ENCODE data around the gene PDLIM3.

The PDLIM3 gene

DNA sequence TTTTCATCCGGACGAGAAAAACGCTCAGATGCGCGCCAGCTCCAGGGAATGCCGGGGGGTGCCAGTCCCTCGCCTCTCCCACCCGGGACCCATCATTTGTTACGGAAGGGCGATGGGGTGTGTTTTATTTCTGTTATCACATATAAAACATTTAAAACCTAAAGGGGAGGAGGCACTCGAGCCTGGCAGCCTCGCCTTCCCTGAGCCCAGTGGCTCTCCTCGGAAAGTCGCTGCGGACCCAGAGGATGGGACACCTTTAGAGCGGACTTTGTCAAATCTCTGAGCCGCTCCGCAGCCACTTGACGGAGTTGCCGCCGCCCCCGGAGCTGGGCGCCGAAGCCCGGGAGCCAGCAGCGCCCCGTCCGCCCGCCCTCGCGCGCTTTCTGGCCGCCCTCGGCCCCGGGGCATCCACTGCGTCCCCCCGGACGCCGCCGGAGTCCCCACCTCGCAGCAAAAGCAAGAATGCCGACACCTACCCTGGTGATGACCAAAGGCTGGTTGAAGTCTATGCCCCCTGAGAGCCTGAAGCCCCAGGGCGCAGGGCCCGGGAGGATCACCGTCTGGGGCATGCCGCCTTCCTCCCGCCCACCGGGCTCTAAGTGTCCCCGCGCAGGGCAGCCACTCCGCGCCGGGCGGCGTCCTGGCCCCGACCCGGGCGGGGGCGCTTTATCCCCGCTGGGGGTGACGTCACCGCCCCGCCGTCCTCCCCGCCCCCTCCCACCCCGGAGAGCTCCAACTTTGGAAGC, at the start of gene PDLIM3:
Gene PDLIM3, minus strand, starts transcription at position 642 of the 746 bp plus-strand sequence. Its CDS starts 73 bp downstream, at position 569.
- H3K9me3 ChIP-seq (ENCODE audit: control insufficient read depth in 2 of 2, low read length in 2 of 2), result no peaks in the 10 kb centered on the region

DNA sequence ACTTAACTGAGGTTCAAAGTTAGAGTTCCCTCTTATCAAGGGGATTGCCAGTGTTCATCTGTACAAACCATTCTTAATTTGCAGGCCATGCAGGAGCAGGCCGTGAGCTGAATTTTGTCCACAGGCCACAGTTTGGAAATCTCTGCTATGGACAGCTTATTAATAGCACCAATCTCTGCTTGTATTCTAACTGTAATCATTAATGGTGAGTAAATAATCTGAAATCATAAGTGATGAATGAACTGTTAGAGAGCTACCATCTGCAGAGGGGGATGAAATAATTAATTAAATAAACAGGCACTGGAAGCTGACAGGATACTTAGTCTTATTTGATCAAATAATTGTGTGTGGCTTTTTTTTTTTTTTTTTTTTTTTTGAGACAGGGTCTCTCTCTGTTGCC, 48.5 kb upstream of the PDLIM3 start:
- no peaks in the 10 kb centered on the region for H3K9me3 ChIP-seq (ENCODE audit: control insufficient read depth in 2 of 2, low read length in 2 of 2)
- no peaks in the 10 kb centered on the region for H3K36me3 ChIP-seq (ENCODE audit: control insufficient read depth in 2 of 2, insufficient read depth in 2 of 2, low read length in 2 of 2)
- H3K9ac ChIP-seq (ENCODE audit: low read length in 2 of 2), result no peak overlapping the region
- no peak overlapping the region for H3K27ac ChIP-seq (ENCODE audit: low read length)
- H3K27me3 ChIP-seq (ENCODE audit: control insufficient read depth in 1 of 2, insufficient read depth in 2 of 2, low read length in 2 of 2), result no peaks in the 10 kb centered on the region
- H3K4me3 ChIP-seq (ENCODE audit: low read length in 2 of 2), result no peak overlapping the region
- no peaks in the 10 kb centered on the region for H3K4me1 ChIP-seq (ENCODE audit: control insufficient read depth, insufficient read depth, low read length)

More for the DNA sequence above, at the start of gene PDLIM3:
- H3K9ac ChIP-seq (ENCODE audit: low read length in 2 of 2), result peak within 1 kb of the TSS; percentile 90 to 97
- peaks cover 30% of the 10 kb centered on the region for H3K4me1 ChIP-seq (ENCODE audit: control insufficient read depth, insufficient read depth, low read length)
- H3K4me3 ChIP-seq (ENCODE audit: low read length in 2 of 2), result peak within 1 kb of the TSS; percentile 94
- no peaks in the 10 kb centered on the region for H3K27me3 ChIP-seq (ENCODE audit: control insufficient read depth in 1 of 2, insufficient read depth in 2 of 2, low read length in 2 of 2)
- peak within 1 kb of the TSS; percentile 100 for H3K27ac ChIP-seq (ENCODE audit: low read length)
- H3K36me3 ChIP-seq (ENCODE audit: control insufficient read depth in 2 of 2, insufficient read depth in 2 of 2, low read length in 2 of 2), result peaks cover 2% of the 10 kb centered on the region in 2 donors

- H3K4me1 ChIP-seq (ENCODE audit: control insufficient read depth, insufficient read depth, low read length), result no peaks in the 10 kb centered on the region
- no peaks in the 10 kb centered on the region for H3K9me3 ChIP-seq (ENCODE audit: control insufficient read depth in 2 of 2, low read length in 2 of 2)
- no peak overlapping the region for H3K9ac ChIP-seq (ENCODE audit: low read length in 2 of 2)
- H3K36me3 ChIP-seq (ENCODE audit: control insufficient read depth in 2 of 2, insufficient read depth in 2 of 2, low read length in 2 of 2), result no peaks in the 10 kb centered on the region
- no peak overlapping the region for H3K4me3 ChIP-seq (ENCODE audit: low read length in 2 of 2)
- no peak overlapping the region for H3K27ac ChIP-seq (ENCODE audit: low read length)
- H3K27me3 ChIP-seq (ENCODE audit: control insufficient read depth in 1 of 2, insufficient read depth in 2 of 2, low read length in 2 of 2), result no peaks in the 10 kb centered on the region
Observed at GRCh38 chr4:185582651-185583400, 47.5 kb upstream of the PDLIM3 start.

DNA sequence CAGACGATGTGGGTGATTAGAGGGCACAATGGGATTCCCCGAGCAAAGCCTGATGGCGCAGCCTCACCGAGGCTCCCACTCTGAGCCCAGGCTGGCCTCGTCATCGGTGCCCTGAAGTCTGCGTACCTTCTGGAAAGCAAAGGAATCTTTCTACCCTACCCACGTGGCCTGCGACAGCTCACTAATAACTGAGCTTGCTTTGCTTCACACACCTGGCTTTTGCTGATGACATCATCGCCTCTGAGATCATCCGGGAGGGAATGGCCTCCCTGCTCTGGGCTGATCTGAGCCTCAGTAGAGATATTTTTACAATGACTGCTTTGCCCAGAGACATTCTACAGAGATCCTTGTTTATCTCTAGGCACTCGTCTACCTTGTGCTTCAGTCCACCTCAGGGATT, 45.4 kb upstream of the PDLIM3 start:
- Histone ChIP-seq H3K4me1 (ENCODE audit: control insufficient read depth, insufficient read depth, low read length) (peaks cover 15% of the 10 kb centered on the region), H3K27ac (ENCODE audit: low read length) (no peak overlapping the region), H3K9me3 (ENCODE audit: control insufficient read depth in 2 of 2, low read length in 2 of 2) (no peaks in the 10 kb centered on the region), H3K4me3 (ENCODE audit: low read length in 2 of 2) (no peak overlapping the region), H3K27me3 (ENCODE audit: control insufficient read depth in 1 of 2, insufficient read depth in 2 of 2, low read length in 2 of 2) (no peaks in the 10 kb centered on the region), H3K36me3 (ENCODE audit: control insufficient read depth in 2 of 2, insufficient read depth in 2 of 2, low read length in 2 of 2) (no peaks in the 10 kb centered on the region), H3K9ac (ENCODE audit: low read length in 2 of 2) (no peak overlapping the region)

GRCh38 chr4:185578284-185578683, 43.0 kb upstream of the PDLIM3 start:
- no peak overlapping the region for H3K4me3 ChIP-seq (ENCODE audit: low read length in 2 of 2)
- H3K36me3 ChIP-seq (ENCODE audit: control insufficient read depth in 2 of 2, insufficient read depth in 2 of 2, low read length in 2 of 2), result no peaks in the 10 kb centered on the region
- no peaks in the 10 kb centered on the region for H3K27me3 ChIP-seq (ENCODE audit: control insufficient read depth in 1 of 2, insufficient read depth in 2 of 2, low read length in 2 of 2)
- no peak overlapping the region for H3K9ac ChIP-seq (ENCODE audit: low read length in 2 of 2)
- no peaks in the 10 kb centered on the region for H3K9me3 ChIP-seq (ENCODE audit: control insufficient read depth in 2 of 2, low read length in 2 of 2)
- peaks cover 23% of the 10 kb centered on the region for H3K4me1 ChIP-seq (ENCODE audit: control insufficient read depth, insufficient read depth, low read length)
- no peak overlapping the region for H3K27ac ChIP-seq (ENCODE audit: low read length)

GRCh38 chr4:185576962-185577950, 41.9 kb upstream of the PDLIM3 start:
- Histone ChIP-seq H3K4me3 (ENCODE audit: low read length in 2 of 2) (no peak overlapping the region), H3K27ac (ENCODE audit: low read length) (peak overlapping the region; percentile 85), H3K9me3 (ENCODE audit: control insufficient read depth in 2 of 2, low read length in 2 of 2) (no peaks in the 10 kb centered on the region), H3K36me3 (ENCODE audit: control insufficient read depth in 2 of 2, insufficient read depth in 2 of 2, low read length in 2 of 2) (no peaks in the 10 kb centered on the region), H3K4me1 (ENCODE audit: control insufficient read depth, insufficient read depth, low read length) (peaks cover 23% of the 10 kb centered on the region), H3K27me3 (ENCODE audit: control insufficient read depth in 1 of 2, insufficient read depth in 2 of 2, low read length in 2 of 2) (no peaks in the 10 kb centered on the region), H3K9ac (ENCODE audit: low read length in 2 of 2) (peak overlapping the region in 1 of 2 donors; percentile 58)

DNA sequence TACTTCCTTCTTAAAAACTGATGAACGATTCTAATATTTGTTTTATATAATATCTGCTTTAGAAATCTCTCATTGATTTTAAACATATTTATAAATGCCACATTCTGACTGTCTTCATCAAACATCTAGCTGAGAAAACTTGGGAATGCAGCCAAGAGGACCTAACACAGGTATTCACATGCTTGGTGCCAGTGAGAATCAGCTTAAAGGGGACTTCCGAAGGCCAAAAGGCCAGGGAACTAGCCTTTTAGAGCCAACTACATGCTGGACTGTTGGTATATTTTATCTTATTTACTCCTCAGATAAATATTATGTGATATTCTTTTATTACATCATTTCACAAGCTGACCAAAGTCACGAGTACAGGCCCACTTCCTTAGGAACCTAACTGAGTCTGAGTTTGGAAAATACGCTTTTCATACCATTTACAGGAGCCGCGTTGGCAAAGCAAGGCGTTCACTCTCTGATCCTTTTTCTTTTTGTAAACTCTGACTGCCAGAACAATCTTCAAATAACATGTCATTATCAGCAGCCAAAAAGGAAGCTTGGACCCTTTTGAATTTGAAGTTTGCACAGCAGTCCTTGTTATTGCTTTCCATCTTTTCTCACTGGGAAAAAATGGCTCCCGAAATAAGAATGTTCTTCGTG, 41.1 kb upstream of the PDLIM3 start:
- no peak overlapping the region for H3K4me3 ChIP-seq (ENCODE audit: low read length in 2 of 2)
- no peaks in the 10 kb centered on the region for H3K36me3 ChIP-seq (ENCODE audit: control insufficient read depth in 2 of 2, insufficient read depth in 2 of 2, low read length in 2 of 2)
- peaks cover 23% of the 10 kb centered on the region for H3K4me1 ChIP-seq (ENCODE audit: control insufficient read depth, insufficient read depth, low read length)
- peak overlapping the region; percentile 85 for H3K27ac ChIP-seq (ENCODE audit: low read length)
- H3K9ac ChIP-seq (ENCODE audit: low read length in 2 of 2), result peak overlapping the region; percentile 35 to 58
- H3K27me3 ChIP-seq (ENCODE audit: control insufficient read depth in 1 of 2, insufficient read depth in 2 of 2, low read length in 2 of 2), result no peaks in the 10 kb centered on the region
- H3K9me3 ChIP-seq (ENCODE audit: control insufficient read depth in 2 of 2, low read length in 2 of 2), result no peaks in the 10 kb centered on the region

DNA sequence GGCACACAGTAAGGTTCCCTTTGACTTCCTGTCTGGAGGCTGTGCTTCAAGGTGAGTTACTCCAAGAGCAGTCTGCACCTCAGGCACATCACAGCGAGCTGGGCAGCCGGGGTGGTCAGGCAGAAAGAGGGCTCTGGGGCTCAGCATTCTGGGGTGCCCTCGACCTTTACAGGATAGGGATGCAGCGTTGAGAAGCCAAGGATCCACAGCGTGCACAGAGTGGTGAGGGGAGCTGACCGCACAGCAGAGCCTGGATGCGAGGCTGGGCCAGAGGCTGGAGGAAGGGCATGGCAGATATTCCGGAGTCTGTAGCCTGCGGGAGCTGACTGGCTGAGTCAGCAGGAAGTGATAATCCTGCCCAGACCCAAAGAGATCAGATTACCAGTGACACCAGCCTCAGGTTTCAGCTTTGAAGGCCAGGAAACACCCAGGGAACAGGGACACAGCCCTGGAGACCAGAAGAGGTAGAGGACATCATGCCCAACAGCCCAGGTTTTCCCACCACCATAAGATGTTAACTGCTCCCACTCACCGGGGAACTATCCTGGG, 38.4 kb upstream of the PDLIM3 start:
- Histone ChIP-seq H3K4me1 (ENCODE audit: control insufficient read depth, insufficient read depth, low read length) (peaks cover 33% of the 10 kb centered on the region), H3K9me3 (ENCODE audit: control insufficient read depth in 2 of 2, low read length in 2 of 2) (no peaks in the 10 kb centered on the region), H3K27ac (ENCODE audit: low read length) (peak overlapping the region; percentile 58)

GRCh38 chr4:185570727-185571126, 35.4 kb upstream of the PDLIM3 start:
- H3K27me3 ChIP-seq (ENCODE audit: control insufficient read depth in 1 of 2, insufficient read depth in 2 of 2, low read length in 2 of 2), result no peaks in the 10 kb centered on the region
- no peak overlapping the region for H3K4me3 ChIP-seq (ENCODE audit: low read length in 2 of 2)
- H3K4me1 ChIP-seq (ENCODE audit: control insufficient read depth, insufficient read depth, low read length), result peaks cover 47% of the 10 kb centered on the region
- no peaks in the 10 kb centered on the region for H3K36me3 ChIP-seq (ENCODE audit: control insufficient read depth in 2 of 2, insufficient read depth in 2 of 2, low read length in 2 of 2)
- no peaks in the 10 kb centered on the region for H3K9me3 ChIP-seq (ENCODE audit: control insufficient read depth in 2 of 2, low read length in 2 of 2)
- H3K27ac ChIP-seq (ENCODE audit: low read length), result peak overlapping the region; percentile 98
- no peak overlapping the region for H3K9ac ChIP-seq (ENCODE audit: low read length in 2 of 2)

More for the DNA sequence above, 38.4 kb upstream of the PDLIM3 start:
- no peak overlapping the region for H3K4me3 ChIP-seq (ENCODE audit: low read length in 2 of 2)
- H3K9ac ChIP-seq (ENCODE audit: low read length in 2 of 2), result no peak overlapping the region
- no peaks in the 10 kb centered on the region for H3K36me3 ChIP-seq (ENCODE audit: control insufficient read depth in 2 of 2, insufficient read depth in 2 of 2, low read length in 2 of 2)
- H3K27me3 ChIP-seq (ENCODE audit: control insufficient read depth in 1 of 2, insufficient read depth in 2 of 2, low read length in 2 of 2), result no peaks in the 10 kb centered on the region
